SK-N-SH (cell line): ENCODE data around the gene ARIH2. TPM values are rescaled to one million over a fixed set of nuclear protein-coding genes. Genes with fewer than 3 reads are reported as not detected.
A peak's percentile ranks its signal among the peaks of the same experiment; 100 is the strongest.

Experiments
- CTCF ChIA-PET: fragments of 300-600, 350-600 bp; formaldehyde crosslinking; extraction: SDS; loops from one replicate; lab custom pipeline; 2021; lab: Yijun Ruan, JAX
- POLR2A ChIA-PET: fragments of 350-600 bp; sonication (Branson Sonifier 250); formaldehyde crosslinking; extraction: SDS; loops from one replicate; lab custom pipeline; 2020; ENCODE audit warnings: antibody characterized with exemption, inconsistent platforms; lab: Yijun Ruan, JAX
- DNase-seq: peaks from one replicate; pipeline ENCODE4 v3.0.0; 2012
- H2AFZ ChIP-seq: fragments of 200-600 bp; sonication (generic); 2 replicates; pipeline ENCODE4 v1.8.1; 2016; ENCODE audit warnings: antibody characterized with exemption, mild to moderate bottlenecking, low read depth
- H3F3A ChIP-seq: fragments of 200-600 bp; sonication (generic); replicated peaks from 2 replicates; pipeline ENCODE3; 2016; ENCODE audit warnings: antibody characterized with exemption, mild to moderate bottlenecking; ENCODE audit not compliant: insufficient read depth
- H3K27ac ChIP-seq, 2 experiments: fragments of 200-500 bp in 1 of 2; fragments of 200-600 bp in 1 of 2; sonication (Bioruptor generic) in 1 of 2; sonication (generic), shearing (Covaris generic) in 1 of 2; 2 replicates each; pipeline versions ENCODE4 v1.5.1 to v1.6.1; 2014 to 2016; ENCODE audit warnings: low read depth in 2 of 2, inconsistent platforms in 1 of 2, low read length in 1 of 2, mild to moderate bottlenecking in 1 of 2, mixed read lengths in 1 of 2
- H3K27me3 ChIP-seq: fragments of 200-600 bp; sonication (generic), shearing (Covaris generic); 2 replicates; pipeline ENCODE4 v1.6.1; 2016; ENCODE audit warnings: mixed run types; ENCODE audit not compliant: insufficient read depth
- H3K36me3 ChIP-seq, 2 experiments: fragments of 200-500 bp in 1 of 2; fragments of 200-600 bp in 1 of 2; sonication (Bioruptor generic) in 1 of 2; sonication (generic) in 1 of 2; replicated peaks in 1 of 2; 2 replicates each; pipeline versions ENCODE3 to v1.5.1; 2014 to 2016; ENCODE audit warnings: low read length in 1 of 2, mild to moderate bottlenecking in 1 of 2; ENCODE audit not compliant: insufficient read depth in 2 of 2, control insufficient read depth in 1 of 2
- H3K4me1 ChIP-seq, 2 experiments: fragments of 200-500 bp in 1 of 2; fragments of 200-600 bp in 1 of 2; sonication (Bioruptor generic) in 1 of 2; sonication (generic), shearing (Covaris generic) in 1 of 2; 2 replicates each; pipeline versions ENCODE4 v1.5.1 to v1.6.1; 2014 to 2016; ENCODE audit warnings: low read depth in 1 of 2, low read length in 1 of 2, mixed run types in 1 of 2; ENCODE audit not compliant: insufficient read depth in 2 of 2, control insufficient read depth in 1 of 2
- H3K4me2 ChIP-seq: fragments of 200-600 bp; sonication (generic), shearing (Covaris generic); 2 replicates; pipeline ENCODE4 v1.6.1; 2017; ENCODE audit warnings: mixed run types
- H3K4me3 ChIP-seq, 2 experiments: fragments of 200-500 bp in 1 of 2; fragments of 200-600 bp in 1 of 2; sonication (Bioruptor generic) in 1 of 2; sonication (generic), shearing (Covaris generic) in 1 of 2; 2 replicates each; pipeline versions ENCODE4 v1.5.1 to v1.8.1; 2014 to 2016; ENCODE audit warnings: low read depth in 2 of 2, inconsistent platforms in 1 of 2, low read length in 1 of 2, mild to moderate bottlenecking in 1 of 2, mixed read lengths in 1 of 2, moderate library complexity in 1 of 2
- H3K79me2 ChIP-seq: fragments of 200-600 bp; sonication (generic); 2 replicates; pipeline ENCODE4 v1.8.1; 2017; ENCODE audit warnings: mild to moderate bottlenecking; ENCODE audit not compliant: insufficient read depth
- H3K9ac ChIP-seq: fragments of 200-600 bp; sonication (generic); 2 replicates; pipeline ENCODE4 v1.6.1; 2017; ENCODE audit warnings: mixed run types
- H3K9me2 ChIP-seq: fragments of 200-600 bp; sonication (generic); 2 replicates; pipeline ENCODE4 v1.6.1; 2017; ENCODE audit warnings: mixed run types
- H3K9me3 ChIP-seq: fragments of 200-600 bp; sonication (generic); 2 replicates; pipeline ENCODE4 v1.6.1; 2017; ENCODE audit warnings: mixed run types, mild to moderate bottlenecking, moderate library complexity
- H4K20me1 ChIP-seq: fragments of 200-600 bp; sonication (generic); 2 replicates; pipeline ENCODE4 v1.6.1; 2017; ENCODE audit warnings: mild to moderate bottlenecking, mixed run types; ENCODE audit not compliant: insufficient read depth
- CHD2 ChIP-seq: fragments of 150-350 bp; IDR thresholded peaks from 2 replicates; pipeline ENCODE4 v1.6.1; 2018; ENCODE audit warnings: low read length; ENCODE audit not compliant: partially characterized antibody
- ELF1 ChIP-seq: IDR thresholded peaks from 2 replicates; pipeline ENCODE4 v1.4.0; 2012
- EP300 ChIP-seq, 2 experiments: IDR thresholded peaks; 2 replicates each; pipeline versions ENCODE4 v1.4.0 to v1.6.1; 2012; ENCODE audit warnings: borderline replicate concordance in 1 of 2, low read depth in 1 of 2, low read length in 1 of 2
- FOSL2 ChIP-seq: IDR thresholded peaks from 2 replicates; pipeline ENCODE4 v1.4.0; 2012; ENCODE audit warnings: low read depth, mild to moderate bottlenecking, moderate library complexity, borderline replicate concordance
- FOXJ3 ChIP-seq: sonication (generic); formaldehyde crosslinking; IDR thresholded peaks from 2 replicates; pipeline ENCODE4 v1.5.1; 2020; ENCODE audit warnings: mild to moderate bottlenecking, missing genetic modification reagents
- GATA2 ChIP-seq: sonication (generic); formaldehyde crosslinking; IDR thresholded peaks from 2 replicates; pipeline ENCODE4 v1.5.0; 2020; ENCODE audit warnings: mild to moderate bottlenecking, missing genetic modification reagents
- MXI1 ChIP-seq: IDR thresholded peaks from 2 replicates; pipeline ENCODE4 v1.6.1; 2012; ENCODE audit warnings: mild to moderate bottlenecking, low read depth, low read length, improper control_type of control experiment
- NFIC ChIP-seq: IDR thresholded peaks from 2 replicates; pipeline ENCODE4 v1.4.0; 2012; ENCODE audit warnings: borderline replicate concordance
- POLR2AphosphoS5 ChIP-seq: IDR thresholded peaks from 2 replicates; pipeline ENCODE4 v1.6.1; 2012; ENCODE audit warnings: low read depth, low read length
- RFX5 ChIP-seq: IDR thresholded peaks from 2 replicates; pipeline ENCODE4 v1.6.1; 2012; ENCODE audit warnings: mild to moderate bottlenecking, improper control_type of control experiment, low read length
- SIN3A ChIP-seq: IDR thresholded peaks from 2 replicates; pipeline ENCODE4 v1.6.1; 2012; ENCODE audit warnings: low read depth, mild to moderate bottlenecking, low read length, moderate library complexity, borderline replicate concordance
- SMC3 ChIP-seq: IDR thresholded peaks from 2 replicates; pipeline ENCODE4 v1.6.1; 2012; ENCODE audit warnings: low read depth, low read length, improper control_type of control experiment
- TCF12 ChIP-seq: IDR thresholded peaks from 2 replicates; pipeline ENCODE4 v1.4.0; 2012
- YY1 ChIP-seq: IDR thresholded peaks from 2 replicates; pipeline ENCODE4 v1.4.0; 2012; ENCODE audit warnings: low read depth, mild to moderate bottlenecking
- WGBS: methylation state at CpG from one replicate; pipeline ENCODE4 v1.1.6; 2017; ENCODE audit warnings: low lambda C conversion rate; 5-methylcytosine and 5-hydroxymethylcytosine counted together
- polyA plus RNA-seq, 3 experiments: library from polyadenylated mRNA; depleted of rRNA; stranded (reverse); fragments of >200 nt; gene quantifications; 2 replicates each; pipeline ENCODE4 v1.2.3, GENCODE V29; 2012
- TF ChIP-seq, protein P1 (sequence below): IDR thresholded peaks from 2 replicates; pipeline ENCODE4; 2012
- TF ChIP-seq, protein P2 (sequence below): fragments of 150-350 bp; IDR thresholded peaks from 2 replicates; pipeline ENCODE4 v1.6.1; 2016; ENCODE audit warnings: mild to moderate bottlenecking, low read depth, low read length
- TF ChIP-seq, protein P3 (sequence below): IDR thresholded peaks from 2 replicates; pipeline ENCODE4 v1.4.0; 2012; ENCODE audit warnings: low read depth
- TF ChIP-seq, protein P4 (sequence below): IDR thresholded peaks from 2 replicates; pipeline ENCODE4 v1.4.0; 2012; ENCODE audit warnings: low read depth, borderline replicate concordance

ARIH2 gene
- polyA plus RNA-seq, 1 of the 3 experiments (the other 2 are of a cell fraction) = 69.7 TPM

DNA sequence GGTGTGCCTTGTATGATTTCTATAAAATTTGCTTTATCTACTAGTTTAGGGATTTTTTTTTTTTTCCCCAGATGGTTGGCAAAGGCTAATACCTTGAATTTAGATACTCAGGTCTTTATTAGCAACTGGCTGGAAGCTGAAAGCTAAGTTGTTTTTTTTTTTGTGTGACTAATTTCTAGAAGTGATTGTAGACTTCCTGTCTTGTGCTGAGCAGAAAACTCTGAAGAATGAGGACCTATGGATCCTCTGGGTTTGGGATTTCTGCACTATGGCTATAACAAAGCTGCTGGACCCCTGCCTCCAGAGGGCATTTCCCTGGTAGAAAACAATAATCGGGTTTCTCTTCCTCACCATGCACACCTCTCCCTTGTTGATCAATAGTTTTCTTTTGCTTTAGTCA, 10.0 kb downstream of the ARIH2 start:
- Histone ChIP-seq H3K4me3 (no peak overlapping the region), H3K4me2 (peak overlapping the region; percentile 17; the same call in 1 of the 2 replicates), H3K27ac (peak overlapping the region in 1 of 2 experiments; percentile 19; a peak in 2 of 4 replicates), H3K9me3 (no peaks in the 10 kb centered on the region), H3F3A (peaks cover 12% of the 10 kb centered on the region), H3K9ac (no peak overlapping the region), H2AFZ (no peak overlapping the region), H4K20me1 (peaks cover 61% of the 10 kb centered on the region), H3K27me3 (no peaks in the 10 kb centered on the region), H3K79me2 (peaks cover 100% of the 10 kb centered on the region), H3K36me3 (peaks cover 29 to 42% of the 10 kb centered on the region in 2 experiments), H3K9me2 (no peaks in the 10 kb centered on the region), H3K4me1 (peaks cover 13 to 24% of the 10 kb centered on the region in 2 experiments; a peak in 3 of 4 replicates)
- ChIA-PET POLR2A (interaction anchor here (0.6 kb wide), 1 partner anchor 222 kb away, joined by 6 read pairs; no protein-coding TSS in a partner anchor), CTCF (interaction anchor here (1.2 kb wide), 1 partner anchor 86 kb away, joined by 4 read pairs; no protein-coding TSS in a partner anchor)
- WGBS = 83% methylated on average over 1 of the region's 1 CpG
- DNase-seq = no peak
- no peak for TF ChIP-seq ELF1
- TF ChIP-seq TCF12 = no peak
- no peak for TF ChIP-seq NFIC
- TF ChIP-seq RFX5 = no peak
- TF ChIP-seq, protein P1, sequence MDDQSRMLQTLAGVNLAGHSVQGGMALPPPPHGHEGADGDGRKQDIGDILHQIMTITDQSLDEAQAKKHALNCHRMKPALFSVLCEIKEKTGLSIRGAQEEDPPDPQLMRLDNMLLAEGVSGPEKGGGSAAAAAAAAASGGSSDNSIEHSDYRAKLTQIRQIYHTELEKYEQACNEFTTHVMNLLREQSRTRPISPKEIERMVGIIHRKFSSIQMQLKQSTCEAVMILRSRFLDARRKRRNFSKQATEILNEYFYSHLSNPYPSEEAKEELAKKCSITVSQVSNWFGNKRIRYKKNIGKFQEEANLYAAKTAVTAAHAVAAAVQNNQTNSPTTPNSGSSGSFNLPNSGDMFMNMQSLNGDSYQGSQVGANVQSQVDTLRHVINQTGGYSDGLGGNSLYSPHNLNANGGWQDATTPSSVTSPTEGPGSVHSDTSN = no peak
- no peak for TF ChIP-seq SIN3A
- TF ChIP-seq, protein P2, sequence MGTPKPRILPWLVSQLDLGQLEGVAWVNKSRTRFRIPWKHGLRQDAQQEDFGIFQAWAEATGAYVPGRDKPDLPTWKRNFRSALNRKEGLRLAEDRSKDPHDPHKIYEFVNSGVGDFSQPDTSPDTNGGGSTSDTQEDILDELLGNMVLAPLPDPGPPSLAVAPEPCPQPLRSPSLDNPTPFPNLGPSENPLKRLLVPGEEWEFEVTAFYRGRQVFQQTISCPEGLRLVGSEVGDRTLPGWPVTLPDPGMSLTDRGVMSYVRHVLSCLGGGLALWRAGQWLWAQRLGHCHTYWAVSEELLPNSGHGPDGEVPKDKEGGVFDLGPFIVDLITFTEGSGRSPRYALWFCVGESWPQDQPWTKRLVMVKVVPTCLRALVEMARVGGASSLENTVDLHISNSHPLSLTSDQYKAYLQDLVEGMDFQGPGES = no peak
- TF ChIP-seq, protein P3, sequence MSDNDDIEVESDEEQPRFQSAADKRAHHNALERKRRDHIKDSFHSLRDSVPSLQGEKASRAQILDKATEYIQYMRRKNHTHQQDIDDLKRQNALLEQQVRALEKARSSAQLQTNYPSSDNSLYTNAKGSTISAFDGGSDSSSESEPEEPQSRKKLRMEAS = no peak
- TF ChIP-seq MXI1 = no peak
- TF ChIP-seq POLR2AphosphoS5 = no peak
- no peak for TF ChIP-seq CHD2
- no peak for TF ChIP-seq GATA2

DNA sequence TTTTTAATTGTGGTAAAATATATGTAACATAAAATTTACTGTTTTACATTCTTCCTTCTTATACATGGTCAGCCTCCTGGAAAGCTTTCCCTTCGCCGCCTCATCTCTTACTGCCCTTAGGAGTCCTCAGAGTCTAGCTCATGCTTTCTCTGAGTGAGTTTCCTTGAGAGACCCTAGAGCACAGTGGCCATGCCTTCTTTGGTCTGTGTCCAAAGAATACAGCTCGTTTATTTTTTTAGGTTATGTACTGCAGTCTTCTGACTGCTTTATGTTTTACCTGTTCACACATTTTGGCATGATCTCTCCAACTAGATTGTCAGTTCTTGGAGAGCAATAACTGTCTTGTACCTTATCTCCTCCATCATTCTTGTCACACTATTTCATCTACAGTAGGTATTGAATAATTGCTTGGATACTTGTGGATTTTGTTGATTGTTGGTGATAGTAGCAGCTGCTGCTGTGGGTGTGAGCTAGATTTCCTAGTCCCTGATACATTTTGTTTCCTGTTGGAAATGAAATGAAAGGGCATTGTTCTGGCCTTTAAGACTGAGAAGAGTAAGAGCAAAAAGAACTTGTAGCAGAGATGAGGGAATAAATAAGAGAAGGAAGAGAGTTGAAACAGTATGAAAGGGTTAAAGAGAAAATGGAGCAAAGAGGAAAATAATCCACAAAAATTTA, 10.9 kb downstream of the ARIH2 start:
- Histone ChIP-seq H3K36me3 (peaks cover 38 to 46% of the 10 kb centered on the region in 2 experiments), H2AFZ (no peak overlapping the region), H3K9me3 (no peaks in the 10 kb centered on the region), H3K4me1 (peaks cover 13 to 24% of the 10 kb centered on the region in 2 experiments; a peak in 3 of 4 replicates), H3K79me2 (peaks cover 100% of the 10 kb centered on the region), H3K4me3 (no peak overlapping the region), H3F3A (peaks cover 19% of the 10 kb centered on the region), H3K4me2 (no peak overlapping the region), H4K20me1 (peaks cover 65% of the 10 kb centered on the region), H3K27me3 (no peaks in the 10 kb centered on the region), H3K27ac (peak overlapping the region in 1 of 2 experiments; percentile 19; a peak in 1 of 4 replicates), H3K9ac (no peak overlapping the region), H3K9me2 (no peaks in the 10 kb centered on the region)
- CTCF ChIA-PET = interaction anchor here (1.0 to 4.3 kb wide), 2 partner anchors 10 to 12 kb away, joined by 3 to 18 read pairs; partner anchors contain the start of gene ARIH2
- DNase-seq = no peak
- POLR2A ChIA-PET = interaction anchor here (0.6 to 1.4 kb wide), 2 partner anchors 10 to 223 kb away, joined by 6 read pairs; no protein-coding TSS in a partner anchor
- TF ChIP-seq CHD2 (no peak), SMC3 (no peak), TCF12 (no peak), EP300 (IDR thresholded peaks at IDR 0.05; ENCODE audit: borderline replicate concordance in 1 of 2, low read depth in 1 of 2, low read length in 1 of 2) (no peak), FOSL2 (no peak), GATA2 (no peak), SIN3A (no peak), FOXJ3 (no peak), YY1 (no peak), NFIC (no peak), POLR2AphosphoS5 (no peak)
- TF ChIP-seq, protein P3 = no peak
- TF ChIP-seq, protein P4, sequence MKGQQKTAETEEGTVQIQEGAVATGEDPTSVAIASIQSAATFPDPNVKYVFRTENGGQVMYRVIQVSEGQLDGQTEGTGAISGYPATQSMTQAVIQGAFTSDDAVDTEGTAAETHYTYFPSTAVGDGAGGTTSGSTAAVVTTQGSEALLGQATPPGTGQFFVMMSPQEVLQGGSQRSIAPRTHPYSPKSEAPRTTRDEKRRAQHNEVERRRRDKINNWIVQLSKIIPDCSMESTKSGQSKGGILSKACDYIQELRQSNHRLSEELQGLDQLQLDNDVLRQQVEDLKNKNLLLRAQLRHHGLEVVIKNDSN = no peak
- TF ChIP-seq, protein P1 = no peak
- WGBS = 71% methylated on average over 3 of the region's 3 CpGs
